Heart left ventricle (tissue), 16 donors: ENCODE results near the gene TRPC3. TPM values are rescaled to one million over a fixed set of nuclear protein-coding genes. Genes with fewer than 3 reads are reported as not detected.

Experiments
- ATAC-seq, 4 donors: fragments of 200-7000 bp; cut with Tn5 transposase; one replicate each; pipeline ENCODE4 v1.9.1; 2020 to 2022; ENCODE audit warnings: moderate library complexity in 4 of 4, mild to moderate bottlenecking in 3 of 4, moderate number of reproducible peaks in 1 of 4
- DNase-seq, 5 donors: peaks; one replicate each; pipeline ENCODE4 v3.0.0-alpha.2; 2020
- H3K27ac ChIP-seq, 12 donors: fragments of 200-600 bp; sonication (generic) in 4 of 12; one replicate each; pipeline versions ENCODE4 v1.5.0 to v1.8.0; 2016 to 2022; ENCODE audit warnings: mild to moderate bottlenecking in 2 of 12
- H3K27me3 ChIP-seq, 9 donors: fragments of 200-600 bp; sonication (generic) in 2 of 9; one replicate each; pipeline versions ENCODE4 v1.5.1 to v1.8.0; 2016 to 2022; ENCODE audit warnings: mild to moderate bottlenecking in 3 of 9
- H3K36me3 ChIP-seq, 9 donors: fragments of 200-600 bp; sonication (generic) in 2 of 9; one replicate each; pipeline versions ENCODE4 v1.5.0 to v1.8.0; 2018 to 2022; ENCODE audit warnings: mild to moderate bottlenecking in 2 of 9
- H3K4me1 ChIP-seq, 12 donors: fragments of 200-600 bp; sonication (generic) in 4 of 12; one replicate each; pipeline versions ENCODE4 v1.5.0 to v1.8.0; 2016 to 2022; ENCODE audit warnings: mild to moderate bottlenecking in 3 of 12
- H3K4me3 ChIP-seq, 12 donors: fragments of 200-600 bp; sonication (generic) in 4 of 12; one replicate each; pipeline versions ENCODE4 v1.5.0 to v1.8.0; 2017 to 2022; ENCODE audit warnings: mild to moderate bottlenecking in 9 of 12, moderate library complexity in 4 of 12
- H3K9me3 ChIP-seq, 12 donors: fragments of 200-600 bp; sonication (generic) in 4 of 12; one replicate each; pipeline versions ENCODE4 v1.5.0 to v1.8.0; 2016 to 2022; ENCODE audit warnings: mild to moderate bottlenecking in 1 of 12
- POLR2A ChIP-seq, 2 donors: fragments of 450-650 bp; IDR thresholded peaks; one replicate each; pipeline ENCODE4 v1.6.1; 2017; ENCODE audit warnings: antibody characterized with exemption in 2 of 2, mild to moderate bottlenecking in 2 of 2, moderate library complexity in 2 of 2
- WGBS, 4 donors: extraction: QIAGEN DNeasy Blood & Tissue Kit in 2 of 4; methylation state at CpG; one replicate each; pipeline versions ENCODE4 v1.1.5 to v1.1.7; 2013 to 2018; 5-methylcytosine and 5-hydroxymethylcytosine counted together
- intact Hi-C, 10 donors: fragments of 100-400 bp; cut with DNase I; formaldehyde crosslinking; loops; one replicate each; pipeline versions ENCODE4 v1.11.1 to v1.14.2; 2022
- polyA plus RNA-seq, 2 donors: library from polyadenylated mRNA; stranded (reverse); fragments of 200-250 nt; gene quantifications; one replicate each; pipeline ENCODE4 v1.2.3, GENCODE V29; 2013
- total RNA-seq, 9 donors: library from RNA; depleted of rRNA in 2 of 9; stranded (reverse); fragments of >200 nt in 2 of 9; fragmentation: NEBNext Ultra II Directional in 3 of 9; extraction: Animal tissue kit (Norgen Biotek cat#: 25700) in 3 of 9; gene quantifications; one replicate each; pipeline versions ENCODE4 v1.1.0 to v1.2.4, GENCODE V29; 2016 to 2023
- TF ChIP-seq, protein P1 (sequence below), 12 donors: fragments of 200-600 bp; sonication (generic) in 4 of 12; IDR thresholded peaks; one replicate each; pipeline versions ENCODE4 v1.5.0 to v1.8.0; 2018 to 2022; ENCODE audit warnings: antibody characterized with exemption in 12 of 12, mild to moderate bottlenecking in 5 of 12
- donor health status: ischemic (EF 13 %, LVEDD 7.1; RV severe dilation, severe dysfunction).
- donor health status: healthy with polysubstance abuse.
- donor health status: DM: no; HTN: yes; CAD: no.
- donor health status: DM: no; HTN: no; CAD: no.
- donor health status: ischemic (EF 25% LVEDD 6.9; RV normal size, moderate dysfunction).
- donor health status: ischemic (EF 25% LVEDD 5.7; RV mildly dilated, moderate dysfunction).
- donor health status: healthy.
- donor health status: DM: yes; HTN: yes; CAD: no.
- donor health status: ischemic (EF 35%, LVEDD 5.7; RV mildly dilated, moderate dysfunction).
- donor health status: nonischemic (EF 11% LVEDD 7.7; RV severe dilation, severe dysfunction).
- donor health status: DM: yes; HTN: yes; CAD: no.
- donor health status: PGD.
- donor health status: ischemic (EF 29% LVEDD 5.4; RV normal size, mild dysfunction).
- donor health status: nonischemic (EF 23%, LVEDD 6.1; RV moderate dilation, normal function).

The TRPC3 gene
- total and polyA plus RNA-seq, 11 donors = 0.06 to 0.29 (median 0.15) TPM; not detected in 1

DNA sequence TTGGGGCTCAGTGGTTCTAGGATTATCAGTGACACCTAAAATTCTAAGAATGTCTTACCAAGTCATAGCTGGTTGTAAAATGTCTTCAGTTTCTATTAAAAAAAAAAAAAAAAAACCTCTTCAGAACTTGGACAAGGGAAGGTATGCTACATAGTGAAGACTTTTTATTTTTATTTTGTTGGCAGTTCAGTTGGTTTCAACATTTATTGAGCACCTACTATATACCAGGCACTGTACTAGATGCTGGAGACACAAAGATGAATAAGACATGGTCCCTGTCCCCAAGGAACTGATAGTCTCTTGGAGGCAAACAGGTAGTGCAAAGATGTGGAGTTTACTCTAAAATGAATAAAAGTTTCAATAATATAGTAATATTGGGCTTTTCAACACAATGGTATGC lies 72.7 kb downstream of the TRPC3 start:
- H3K4me3 ChIP-seq = no peak overlapping the region
- H3K9me3 ChIP-seq = no peaks in the 10 kb centered on the region
- no peaks in the 10 kb centered on the region for H3K4me1 ChIP-seq
- ATAC-seq (no peak), DNase-seq (no peak)
- no peak for TF ChIP-seq POLR2A (IDR thresholded peaks at IDR 0.05)
- TF ChIP-seq, protein P1, sequence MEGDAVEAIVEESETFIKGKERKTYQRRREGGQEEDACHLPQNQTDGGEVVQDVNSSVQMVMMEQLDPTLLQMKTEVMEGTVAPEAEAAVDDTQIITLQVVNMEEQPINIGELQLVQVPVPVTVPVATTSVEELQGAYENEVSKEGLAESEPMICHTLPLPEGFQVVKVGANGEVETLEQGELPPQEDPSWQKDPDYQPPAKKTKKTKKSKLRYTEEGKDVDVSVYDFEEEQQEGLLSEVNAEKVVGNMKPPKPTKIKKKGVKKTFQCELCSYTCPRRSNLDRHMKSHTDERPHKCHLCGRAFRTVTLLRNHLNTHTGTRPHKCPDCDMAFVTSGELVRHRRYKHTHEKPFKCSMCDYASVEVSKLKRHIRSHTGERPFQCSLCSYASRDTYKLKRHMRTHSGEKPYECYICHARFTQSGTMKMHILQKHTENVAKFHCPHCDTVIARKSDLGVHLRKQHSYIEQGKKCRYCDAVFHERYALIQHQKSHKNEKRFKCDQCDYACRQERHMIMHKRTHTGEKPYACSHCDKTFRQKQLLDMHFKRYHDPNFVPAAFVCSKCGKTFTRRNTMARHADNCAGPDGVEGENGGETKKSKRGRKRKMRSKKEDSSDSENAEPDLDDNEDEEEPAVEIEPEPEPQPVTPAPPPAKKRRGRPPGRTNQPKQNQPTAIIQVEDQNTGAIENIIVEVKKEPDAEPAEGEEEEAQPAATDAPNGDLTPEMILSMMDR (IDR thresholded peaks at IDR 0.05) = no peak
- no peak overlapping the region for H3K27ac ChIP-seq
- intact Hi-C loops = no loop called here
- H3K27me3 ChIP-seq = peaks cover 0 to 21% (median 0%) of the 10 kb centered on the region in 9 donors
- no peaks in the 10 kb centered on the region for H3K36me3 ChIP-seq

DNA sequence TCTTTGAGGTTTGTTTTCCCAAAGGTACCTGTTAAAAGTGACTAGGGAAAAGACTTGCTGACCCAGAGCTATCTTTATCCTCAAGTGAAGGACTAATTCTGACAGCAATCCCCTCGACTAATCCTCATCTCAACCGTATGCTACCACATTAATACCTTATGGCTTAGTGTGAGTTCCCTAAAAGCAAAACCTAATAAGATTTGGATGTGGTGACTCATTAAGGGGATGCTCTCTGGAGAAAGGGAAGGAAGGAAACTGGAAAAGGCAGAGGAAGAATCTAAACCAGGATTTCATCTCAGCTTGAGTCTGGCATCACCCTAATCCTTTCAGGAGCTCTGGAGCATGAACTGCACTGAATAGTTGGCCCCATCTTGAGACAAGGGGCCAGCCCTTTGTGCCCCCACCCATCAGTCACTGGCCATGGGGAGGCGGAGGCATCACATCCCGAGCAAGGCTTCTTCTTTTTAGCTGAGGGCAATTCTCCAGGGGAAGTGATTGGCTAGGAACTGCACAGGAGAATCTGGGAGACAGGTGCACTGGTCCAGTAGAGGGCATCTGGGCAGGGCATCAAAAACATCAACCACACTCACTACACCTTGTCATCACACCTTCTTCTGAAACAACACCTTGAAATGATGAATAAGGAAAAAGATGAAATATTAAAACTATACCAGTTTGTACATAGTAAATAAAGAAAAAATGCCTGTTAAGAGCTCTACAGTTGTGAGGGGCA lies 74.7 kb downstream of the TRPC3 start:
- no peak overlapping the region for H3K27ac ChIP-seq
- ATAC-seq = no peak
- H3K36me3 ChIP-seq = no peaks in the 10 kb centered on the region
- no peaks in the 10 kb centered on the region for H3K9me3 ChIP-seq
- intact Hi-C loops = no loop called here
- peaks cover 0 to 24% (median 0%) of the 10 kb centered on the region in 9 donors for H3K27me3 ChIP-seq
- no peak overlapping the region for H3K4me3 ChIP-seq
- WGBS, 4 donors = 60 to 63% (median 62%) methylated on average over 4 of the region's 4 CpGs
- no peak for TF ChIP-seq POLR2A (IDR thresholded peaks at IDR 0.05)
- TF ChIP-seq, protein P1 (IDR thresholded peaks at IDR 0.05) = no peak
- DNase-seq = no peak
- no peaks in the 10 kb centered on the region for H3K4me1 ChIP-seq

DNA sequence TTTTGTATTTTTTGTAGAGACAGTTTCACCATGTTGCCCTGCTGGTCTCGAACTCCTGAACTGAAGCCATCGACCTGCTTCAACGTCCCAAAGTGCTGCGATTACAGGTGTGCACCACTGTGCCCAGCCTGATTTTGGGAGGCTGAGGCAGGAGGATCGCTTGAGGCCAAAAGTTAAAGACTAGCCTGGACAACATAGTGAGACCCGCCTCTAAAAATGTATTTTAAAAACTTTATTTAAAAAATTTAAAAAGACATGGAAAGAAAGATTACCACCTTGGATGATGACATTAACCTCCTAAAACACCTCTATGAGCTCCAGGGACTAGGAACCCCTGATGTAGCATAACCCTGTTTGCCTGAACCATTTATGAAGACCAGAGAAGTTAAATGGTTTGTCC lies 75.8 kb downstream of the TRPC3 start:
- H3K27ac ChIP-seq = no peak overlapping the region
- 93 to 97% (median 94%) methylated on average over 6 of the region's 6 CpGs for WGBS, 4 donors
- peaks cover 0 to 24% (median 0%) of the 10 kb centered on the region in 9 donors for H3K27me3 ChIP-seq
- no peak overlapping the region for H3K4me3 ChIP-seq
- ATAC-seq (no peak), DNase-seq (no peak)
- H3K36me3 ChIP-seq = no peaks in the 10 kb centered on the region
- H3K4me1 ChIP-seq = peaks cover 0 to 1% (median 0%) of the 10 kb centered on the region in 12 donors
- intact Hi-C loops = no loop called here
- TF ChIP-seq, protein P1 (IDR thresholded peaks at IDR 0.05) = no peak
- TF ChIP-seq POLR2A (IDR thresholded peaks at IDR 0.05) = no peak
- no peaks in the 10 kb centered on the region for H3K9me3 ChIP-seq

DNA sequence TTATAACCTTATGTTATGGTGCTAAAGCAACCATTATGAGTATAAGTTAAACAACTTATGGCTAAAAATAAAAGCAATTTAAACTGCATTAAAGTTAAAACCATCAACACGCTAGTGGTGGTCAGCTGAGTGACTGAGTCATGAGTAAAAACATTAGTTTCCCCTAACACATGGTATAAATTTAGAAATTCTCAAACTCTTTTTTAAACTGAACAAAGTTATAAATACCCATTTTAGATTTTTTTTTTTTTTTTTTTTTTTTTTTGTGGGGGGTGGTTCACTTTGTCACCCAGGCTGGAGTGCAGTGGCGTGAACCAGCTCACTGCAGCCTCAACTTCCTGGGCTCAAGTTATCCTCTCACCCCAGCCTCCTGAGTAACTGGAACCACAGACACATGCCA lies 76.2 kb downstream of the TRPC3 start:
- H3K4me3 ChIP-seq = no peak overlapping the region
- 48 to 95% (median 66%) methylated on average over 2 of the region's 2 CpGs for WGBS, 4 donors
- no peak for TF ChIP-seq POLR2A (IDR thresholded peaks at IDR 0.05)
- TF ChIP-seq, protein P1 (IDR thresholded peaks at IDR 0.05) = no peak
- H3K27me3 ChIP-seq = peaks cover 0 to 24% (median 0%) of the 10 kb centered on the region in 9 donors
- intact Hi-C loops = no loop called here
- DNase-seq (no peak), ATAC-seq (no peak)
- no peak overlapping the region for H3K27ac ChIP-seq
- H3K9me3 ChIP-seq = no peaks in the 10 kb centered on the region
- no peaks in the 10 kb centered on the region for H3K36me3 ChIP-seq
- peaks cover 0 to 5% (median 0%) of the 10 kb centered on the region in 12 donors for H3K4me1 ChIP-seq
